HG02763 (cell line): ENCODE data around the gene TRIO.
"Not testable (repeated sequence)": the region's sequence is repeated elsewhere in the genome, so short reads cannot be mapped to it uniquely, and the experiment has no call there.

Experiments used
- ATAC-seq: cut with Tn5 transposase; IDR thresholded peaks from one replicate; pipeline ENCODE4 v1.9.1; 2021; ENCODE audit warnings: mild to moderate bottlenecking, moderate library complexity; ENCODE audit not compliant: unreplicated experiment

Gene TRIO

GRCh38 chr5:14142827-14143545, at the start of gene TRIO:
Gene TRIO (plus strand): TSS chr5:14143342. CDS start chr5:14143726, 384 bp downstream.
- peak; percentile 46 for ATAC-seq

GRCh38 chr5:14097380-14097779, 45.8 kb upstream of the TRIO start:
- not testable (repeated sequence) for ATAC-seq

GRCh38 chr5:14097998-14098471, 45.1 kb upstream of the TRIO start:
- no peak for ATAC-seq

GRCh38 chr5:14100281-14100680, 42.9 kb upstream of the TRIO start:
- no peak for ATAC-seq

- ATAC-seq: no peak
These were observed 41.2 kb upstream of the TRIO start for GRCh38 chr5:14101922-14102321.

- ATAC-seq: no peak
These were observed 40.5 kb upstream of the TRIO start for GRCh38 chr5:14102666-14103065.

- no peak for ATAC-seq
These were observed 37.3 kb upstream of the TRIO start for GRCh38 chr5:14105718-14106410.

- no peak for ATAC-seq
These were observed 35.6 kb upstream of the TRIO start for GRCh38 chr5:14107536-14107935.

- ATAC-seq: peak; percentile 66
These were observed 34.8 kb upstream of the TRIO start for GRCh38 chr5:14108170-14108996.

- ATAC-seq: peak; percentile 71
These were observed 33.9 kb upstream of the TRIO start for GRCh38 chr5:14109041-14109747.

- ATAC-seq: no peak
These were observed 33.4 kb upstream of the TRIO start for GRCh38 chr5:14109771-14110170.

- no peak for ATAC-seq
These were observed 32.9 kb upstream of the TRIO start for GRCh38 chr5:14110196-14110595.

- no peak for ATAC-seq
These were observed 32.5 kb upstream of the TRIO start for GRCh38 chr5:14110680-14111079.

- ATAC-seq: no peak
These were observed 30.0 kb upstream of the TRIO start for GRCh38 chr5:14112998-14113652.

- ATAC-seq: no peak
These were observed 28.4 kb upstream of the TRIO start for GRCh38 chr5:14114615-14115251.

GRCh38 chr5:14115323-14115895, 27.7 kb upstream of the TRIO start:
- no peak for ATAC-seq

- ATAC-seq: no peak
These were observed 24.4 kb upstream of the TRIO start for GRCh38 chr5:14118551-14119320.

- no peak for ATAC-seq
These were observed 23.0 kb upstream of the TRIO start for GRCh38 chr5:14120176-14120575.

- no peak for ATAC-seq
These were observed 21.6 kb upstream of the TRIO start for GRCh38 chr5:14121552-14121951.
